ENCODE data around the gene HTR2A. TPM values are rescaled to one million over a fixed set of nuclear protein-coding genes. Genes with fewer than 3 reads are reported as not detected.

HTR2A gene
- total and polyA plus RNA-seq, 8 donors = 0.03 to 0.18 (median 0.08) TPM; not detected in 5

- FAIRE-seq (no peak), DNase-seq (no peak), ATAC-seq (no peak)
- WGBS, 2 donors = 79 to 89% methylated on average over 3 of the region's 3 CpGs
- Histone ChIP-seq H3K27me3 (no peaks in the 10 kb centered on the region), H3K9me3 (no peaks in the 10 kb centered on the region), H3K36me3 (no peaks in the 10 kb centered on the region), H3K4me1 (no peaks in the 10 kb centered on the region), H3K27ac (no peak overlapping the region), H3K4me3 (no peak overlapping the region)
- intact Hi-C loops (cut with DNase I) = no loop called here
- TF ChIP-seq, protein P1, sequence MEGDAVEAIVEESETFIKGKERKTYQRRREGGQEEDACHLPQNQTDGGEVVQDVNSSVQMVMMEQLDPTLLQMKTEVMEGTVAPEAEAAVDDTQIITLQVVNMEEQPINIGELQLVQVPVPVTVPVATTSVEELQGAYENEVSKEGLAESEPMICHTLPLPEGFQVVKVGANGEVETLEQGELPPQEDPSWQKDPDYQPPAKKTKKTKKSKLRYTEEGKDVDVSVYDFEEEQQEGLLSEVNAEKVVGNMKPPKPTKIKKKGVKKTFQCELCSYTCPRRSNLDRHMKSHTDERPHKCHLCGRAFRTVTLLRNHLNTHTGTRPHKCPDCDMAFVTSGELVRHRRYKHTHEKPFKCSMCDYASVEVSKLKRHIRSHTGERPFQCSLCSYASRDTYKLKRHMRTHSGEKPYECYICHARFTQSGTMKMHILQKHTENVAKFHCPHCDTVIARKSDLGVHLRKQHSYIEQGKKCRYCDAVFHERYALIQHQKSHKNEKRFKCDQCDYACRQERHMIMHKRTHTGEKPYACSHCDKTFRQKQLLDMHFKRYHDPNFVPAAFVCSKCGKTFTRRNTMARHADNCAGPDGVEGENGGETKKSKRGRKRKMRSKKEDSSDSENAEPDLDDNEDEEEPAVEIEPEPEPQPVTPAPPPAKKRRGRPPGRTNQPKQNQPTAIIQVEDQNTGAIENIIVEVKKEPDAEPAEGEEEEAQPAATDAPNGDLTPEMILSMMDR (IDR thresholded peaks at IDR 0.05) = no peak
Observed at GRCh38 chr13:46884531-46884930, 12.3 kb downstream of the HTR2A start.

GRCh38 chr13:46881621-46882020, 15.2 kb downstream of the HTR2A start:
- Histone ChIP-seq H3K4me3 (no peak overlapping the region), H3K4me1 (no peaks in the 10 kb centered on the region), H3K27ac (no peak overlapping the region), H3K36me3 (no peaks in the 10 kb centered on the region), H3K9me3 (no peaks in the 10 kb centered on the region), H3K27me3 (no peaks in the 10 kb centered on the region)
- intact Hi-C loops (cut with DNase I) = no loop called here
- FAIRE-seq (no peak), ATAC-seq (no peak), DNase-seq (no peak)
- TF ChIP-seq, protein P1 (IDR thresholded peaks at IDR 0.05) = no peak
- 38 to 40% methylated on average over 2 of the region's 2 CpGs for WGBS, 2 donors

- intact Hi-C loops (cut with DNase I) = no loop called here
- TF ChIP-seq, protein P1 (IDR thresholded peaks at IDR 0.05) = no peak
- H3K27me3 ChIP-seq = peaks cover 0 to under 1% (median 0%) of the 10 kb centered on the region in 4 donors
- H3K36me3 ChIP-seq = no peaks in the 10 kb centered on the region
- no peaks in the 10 kb centered on the region for H3K9me3 ChIP-seq
- ATAC-seq (no peak), FAIRE-seq (no peak), DNase-seq (no peak)
- 67 to 78% methylated on average over 5 of the region's 5 CpGs for WGBS, 2 donors
- no peaks in the 10 kb centered on the region for H3K4me1 ChIP-seq
- H3K27ac ChIP-seq = no peak overlapping the region
- no peak overlapping the region for H3K4me3 ChIP-seq
Observed at GRCh38 chr13:46874006-46874405, 22.8 kb downstream of the HTR2A start.

DNA sequence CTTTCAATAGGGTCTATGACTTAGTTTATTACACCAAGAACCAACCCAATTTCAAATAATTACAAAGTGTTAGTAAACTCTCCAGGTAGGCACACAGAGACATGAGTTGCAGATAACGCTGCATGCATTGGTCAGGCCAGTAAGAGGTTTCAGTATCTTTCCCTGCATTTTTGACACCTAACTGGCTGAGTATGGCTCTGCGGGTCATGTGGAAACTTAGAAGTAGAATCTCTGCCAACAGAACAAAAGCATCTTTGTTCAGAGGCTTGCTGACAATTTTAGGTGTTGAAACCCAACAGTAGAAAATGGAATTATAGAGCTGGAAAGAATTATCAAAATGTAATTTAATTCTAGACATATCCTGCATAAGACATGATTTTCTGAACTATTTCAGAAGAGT, 25.3 kb downstream of the HTR2A start:
- H3K4me1 ChIP-seq = no peaks in the 10 kb centered on the region
- no peak overlapping the region for H3K4me3 ChIP-seq
- TF ChIP-seq, protein P1 (IDR thresholded peaks at IDR 0.05) = no peak
- no peak overlapping the region for H3K27ac ChIP-seq
- H3K9me3 ChIP-seq = no peaks in the 10 kb centered on the region
- 29 to 34% methylated on average over 2 of the region's 2 CpGs for WGBS, 2 donors
- ATAC-seq (no peak), FAIRE-seq (no peak), DNase-seq (no peak)
- intact Hi-C loops (cut with DNase I) = no loop called here
- peaks cover 0 to 9% (median 0%) of the 10 kb centered on the region in 4 donors for H3K27me3 ChIP-seq
- no peaks in the 10 kb centered on the region for H3K36me3 ChIP-seq

GRCh38 chr13:46868091-46868490, 28.8 kb downstream of the HTR2A start:
- no peak overlapping the region for H3K4me3 ChIP-seq
- H3K27me3 ChIP-seq = peaks cover 0 to 9% (median 0%) of the 10 kb centered on the region in 4 donors
- TF ChIP-seq, protein P1 (IDR thresholded peaks at IDR 0.05) = no peak
- FAIRE-seq = no peak
- H3K27ac ChIP-seq = no peak overlapping the region
- intact Hi-C loops (cut with DNase I) = no loop called here
- H3K36me3 ChIP-seq = no peaks in the 10 kb centered on the region
- H3K9me3 ChIP-seq = no peaks in the 10 kb centered on the region
- H3K4me1 ChIP-seq = no peaks in the 10 kb centered on the region
- ATAC-seq = no peak
- no peak for DNase-seq
- 57 to 81% methylated on average over 2 of the region's 2 CpGs for WGBS, 2 donors

Data from pancreas (tissue), 10 donors.